GM21423 (cell line): ENCODE data around the gene YOD1.

Experiments
- ATAC-seq: cut with Tn5 transposase; IDR thresholded peaks from one replicate; pipeline ENCODE4 v1.9.1; 2021; ENCODE audit warnings: mild to moderate bottlenecking, moderate library complexity; ENCODE audit not compliant: unreplicated experiment

YOD1 gene

GRCh38 chr1:207013321-207014085 is 37.5 kb downstream of the YOD1 start:
- ATAC-seq, result no peak

DNA sequence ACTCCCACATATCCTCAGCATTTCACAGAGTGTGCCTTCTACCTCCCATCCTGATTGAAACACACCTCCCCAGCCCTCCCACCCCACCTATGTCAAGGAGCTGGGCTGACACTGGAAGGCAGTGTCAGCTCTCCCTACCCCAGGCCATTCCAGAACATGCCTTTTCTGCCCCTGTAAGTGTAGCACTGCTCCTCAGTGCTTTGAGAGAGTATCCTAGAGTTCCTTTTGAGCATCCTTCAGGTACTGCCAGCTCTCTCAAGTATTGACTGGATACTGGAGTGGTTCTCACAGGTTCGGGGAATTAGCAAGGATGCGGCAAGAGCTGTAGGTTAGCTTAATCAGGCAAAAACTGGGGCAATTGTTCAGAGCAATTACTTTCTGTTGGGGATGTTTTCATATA is 40.3 kb downstream of the YOD1 start:
- no peak for ATAC-seq

- no peak for ATAC-seq
These were observed 41.1 kb downstream of the YOD1 start for GRCh38 chr1:207009945-207010344.

- ATAC-seq, result no peak
These were observed 41.7 kb downstream of the YOD1 start for GRCh38 chr1:207009182-207009850.

DNA sequence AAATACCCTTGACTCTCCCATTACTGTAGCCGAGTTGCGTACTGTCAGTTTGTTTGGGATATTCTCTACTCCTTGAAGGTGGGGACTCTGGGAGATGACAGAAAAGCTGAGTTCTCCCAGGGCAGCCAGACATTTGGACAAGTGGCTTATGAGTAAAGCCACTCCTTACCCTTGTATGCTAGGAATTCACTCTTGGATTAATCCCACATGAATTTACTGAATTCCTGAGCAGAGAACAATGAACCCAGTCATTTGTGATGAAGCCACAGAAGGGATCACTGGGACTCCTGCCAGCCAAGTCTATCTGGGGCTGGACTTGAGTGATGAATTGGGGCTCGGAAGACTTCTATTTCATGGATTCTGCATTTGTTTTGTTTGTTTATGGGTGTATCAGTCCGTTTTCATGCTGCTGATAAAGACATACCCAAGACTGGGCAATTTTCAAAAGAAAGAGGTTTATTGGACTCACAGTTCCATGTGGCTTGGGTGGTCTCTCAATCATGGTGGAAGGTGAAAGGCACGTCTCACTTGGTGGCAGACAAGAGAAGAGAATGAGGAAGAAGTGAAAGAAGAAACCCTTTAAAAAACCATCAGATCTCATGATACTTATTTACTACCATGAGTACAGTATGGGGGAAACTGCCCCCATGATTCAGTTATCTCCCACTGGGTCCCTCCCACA is 43.5 kb downstream of the YOD1 start:
- no peak for ATAC-seq

GRCh38 chr1:207006914-207007313 is 44.1 kb downstream of the YOD1 start:
- no peak for ATAC-seq

GRCh38 chr1:207006083-207006482 is 44.9 kb downstream of the YOD1 start:
- no peak for ATAC-seq

GRCh38 chr1:207004931-207005830 is 45.8 kb downstream of the YOD1 start:
- ATAC-seq, result no peak

DNA sequence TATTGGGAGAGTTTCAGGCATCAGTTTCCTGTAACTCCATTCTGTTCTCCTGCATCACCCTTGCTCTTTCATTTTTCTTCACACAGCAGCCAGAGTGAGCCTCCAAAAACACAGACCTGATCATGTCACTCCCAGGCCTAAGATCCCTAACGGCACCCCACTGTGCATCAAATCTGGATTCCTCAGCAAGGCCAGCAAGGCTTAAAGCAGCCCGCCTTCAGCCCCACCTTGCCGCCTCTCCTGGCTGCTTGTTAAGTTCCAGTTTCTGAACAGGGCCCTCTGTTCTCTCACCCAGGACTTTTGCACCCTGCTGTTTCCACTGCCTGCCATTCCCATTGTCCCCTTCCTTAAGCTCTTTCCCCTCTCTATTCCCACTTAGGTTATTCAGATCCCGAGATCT is 47.8 kb downstream of the YOD1 start:
- ATAC-seq, result no peak

DNA sequence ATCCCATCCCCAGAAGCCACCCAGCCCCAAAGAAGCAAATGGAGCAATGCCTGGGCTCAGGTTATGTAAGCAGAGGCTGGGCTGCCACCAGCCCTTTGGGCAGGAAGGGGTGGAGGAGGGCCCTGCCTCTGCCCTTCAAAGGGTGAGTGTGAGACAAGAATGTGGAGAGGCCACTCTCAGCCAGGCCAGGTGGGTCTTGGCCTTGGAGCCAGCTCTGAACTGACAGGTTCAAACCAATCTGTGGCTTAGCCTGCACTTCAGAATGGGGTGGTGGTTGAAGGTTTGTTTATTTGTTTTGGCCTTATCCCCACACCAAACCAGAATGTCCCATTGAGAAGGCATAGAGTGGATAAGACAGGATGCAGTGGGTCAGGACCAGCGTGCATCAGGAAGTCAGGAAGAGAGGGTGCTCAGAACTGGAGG is 48.3 kb downstream of the YOD1 start:
- ATAC-seq, result no peak

- ATAC-seq, result no peak
These were observed 49.3 kb downstream of the YOD1 start for GRCh38 chr1:207001492-207002245.

DNA sequence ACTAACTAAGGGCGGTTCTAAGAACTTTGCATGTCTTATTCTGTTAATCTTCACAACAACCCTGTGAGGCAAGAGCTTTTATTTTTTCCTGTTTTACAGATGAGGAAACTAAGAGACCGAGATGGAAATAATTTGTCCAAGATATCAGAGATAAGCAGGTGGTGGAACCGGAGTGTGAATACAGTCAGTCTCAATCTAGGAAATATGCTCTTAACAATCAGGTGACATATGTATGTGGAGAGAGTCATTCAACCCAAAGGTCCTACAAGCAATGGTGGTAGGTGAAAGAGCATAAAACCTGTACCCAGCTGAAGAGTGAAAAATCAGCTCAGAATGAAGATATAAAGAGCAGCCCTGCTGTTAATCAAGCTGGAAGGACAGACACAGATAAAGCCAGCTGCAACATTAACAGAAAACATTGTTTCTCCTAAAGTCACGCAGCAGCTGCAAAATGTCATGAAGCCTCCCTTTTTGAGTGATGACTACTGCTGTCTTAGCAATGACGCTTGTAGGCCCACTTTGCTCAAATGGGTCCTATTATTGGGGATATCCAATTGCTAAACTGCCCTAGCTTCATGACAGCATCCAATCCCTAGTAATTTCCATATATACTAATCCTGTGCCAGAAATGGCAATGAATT is 50.2 kb downstream of the YOD1 start:
- no peak for ATAC-seq

DNA sequence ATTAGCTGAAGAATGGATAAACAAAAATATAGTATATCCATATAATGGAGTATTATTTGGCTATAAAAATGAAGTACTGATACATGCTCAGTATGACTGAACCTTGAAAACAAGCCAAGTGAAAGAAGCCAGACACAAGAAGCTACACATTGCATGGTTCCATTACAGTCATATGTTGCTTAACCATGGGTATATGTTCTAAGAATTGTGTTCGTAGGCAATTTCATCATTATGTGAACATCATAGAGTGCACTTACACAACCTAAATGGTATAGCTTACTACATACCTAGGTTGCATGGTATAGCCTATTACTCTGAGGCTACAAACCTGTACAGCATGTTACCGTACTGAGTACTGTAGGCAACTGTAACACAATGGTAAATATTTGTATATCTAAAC is 52.2 kb downstream of the YOD1 start:
- no peak for ATAC-seq
